CD4-positive, alpha-beta T cell treated with Interleukin-4 for 4 hours (primary cell): ENCODE measurements around the gene KRT16.
A peak's percentile ranks its signal among the peaks of the same experiment; 100 is the strongest.
"Not testable (repeated sequence)": the region's sequence is repeated elsewhere in the genome, so short reads cannot be mapped to it uniquely, and the experiment has no call there.

ENCODE experiments used
- DNase-seq: peaks from one replicate; pipeline ENCODE4 v3.0.0-alpha.2; 2020

KRT16 gene

DNA sequence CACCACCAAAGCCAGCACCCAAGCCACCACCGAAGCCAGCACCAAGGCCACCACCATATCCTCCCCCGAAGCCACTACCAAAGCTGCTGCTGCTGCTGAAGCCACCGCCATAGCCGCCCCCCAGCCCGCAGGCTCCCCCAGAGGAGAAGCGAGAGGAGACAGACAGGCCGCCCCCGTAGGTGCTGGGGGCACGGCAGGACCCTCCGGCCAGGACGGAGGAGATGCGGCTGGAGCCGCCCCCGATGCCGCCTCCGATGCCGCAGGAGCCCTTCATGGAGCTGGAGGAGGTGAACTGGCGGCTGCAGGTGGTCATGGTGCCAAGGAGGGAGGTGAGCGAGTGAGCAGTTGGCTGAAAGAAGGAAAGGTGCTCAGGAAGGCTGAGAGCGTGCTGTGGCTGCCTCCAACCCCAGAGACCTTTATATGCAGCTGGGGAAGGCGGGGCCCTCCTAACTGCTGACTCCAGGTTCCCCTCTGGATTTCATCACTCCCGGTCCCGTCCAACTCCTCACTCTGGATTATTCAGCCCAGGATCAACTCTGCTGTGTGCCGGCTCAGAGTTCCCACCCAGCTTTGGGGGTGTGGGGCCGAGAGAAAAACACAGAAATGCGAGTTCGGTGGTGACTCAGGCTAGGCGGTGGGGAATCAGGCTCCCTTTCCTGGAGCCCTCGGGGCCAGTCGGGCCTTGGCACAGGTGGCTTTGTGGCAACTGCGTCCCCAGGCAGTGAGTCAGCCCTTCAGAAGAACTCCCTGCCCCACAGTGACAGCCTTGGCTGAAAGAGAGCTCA, at the start of gene KRT16:
Gene KRT16 (minus strand): TSS at position 392 of the 785 bp plus-strand sequence. CDS start 79 bp downstream, at position 313.
- not testable (repeated sequence) for DNase-seq

DNA sequence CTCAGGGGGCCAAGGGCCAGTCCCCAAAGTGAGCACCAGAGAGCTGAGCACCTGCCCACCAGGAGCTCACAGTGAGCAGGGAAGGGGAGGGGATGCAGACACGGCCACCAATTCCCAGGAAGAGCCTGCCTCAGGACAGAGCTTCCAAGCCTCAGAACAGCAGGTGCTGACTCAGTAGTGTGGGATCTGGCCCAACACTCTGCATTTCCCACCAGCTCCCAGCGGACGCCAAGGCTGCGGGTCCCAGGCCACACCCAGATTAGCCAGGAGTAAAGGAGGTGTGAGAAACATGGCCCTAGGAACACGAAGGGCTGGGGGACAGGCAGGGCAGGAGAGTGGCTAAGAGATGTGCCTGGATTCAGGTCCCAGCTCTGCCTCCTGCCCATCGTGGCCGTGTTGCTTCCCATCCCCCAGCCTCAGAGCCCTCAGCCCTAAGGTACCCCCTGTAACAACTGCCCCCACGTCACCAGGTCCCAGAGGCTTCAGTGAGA, 47.7 kb upstream of the KRT16 start:
- no peak for DNase-seq

DNA sequence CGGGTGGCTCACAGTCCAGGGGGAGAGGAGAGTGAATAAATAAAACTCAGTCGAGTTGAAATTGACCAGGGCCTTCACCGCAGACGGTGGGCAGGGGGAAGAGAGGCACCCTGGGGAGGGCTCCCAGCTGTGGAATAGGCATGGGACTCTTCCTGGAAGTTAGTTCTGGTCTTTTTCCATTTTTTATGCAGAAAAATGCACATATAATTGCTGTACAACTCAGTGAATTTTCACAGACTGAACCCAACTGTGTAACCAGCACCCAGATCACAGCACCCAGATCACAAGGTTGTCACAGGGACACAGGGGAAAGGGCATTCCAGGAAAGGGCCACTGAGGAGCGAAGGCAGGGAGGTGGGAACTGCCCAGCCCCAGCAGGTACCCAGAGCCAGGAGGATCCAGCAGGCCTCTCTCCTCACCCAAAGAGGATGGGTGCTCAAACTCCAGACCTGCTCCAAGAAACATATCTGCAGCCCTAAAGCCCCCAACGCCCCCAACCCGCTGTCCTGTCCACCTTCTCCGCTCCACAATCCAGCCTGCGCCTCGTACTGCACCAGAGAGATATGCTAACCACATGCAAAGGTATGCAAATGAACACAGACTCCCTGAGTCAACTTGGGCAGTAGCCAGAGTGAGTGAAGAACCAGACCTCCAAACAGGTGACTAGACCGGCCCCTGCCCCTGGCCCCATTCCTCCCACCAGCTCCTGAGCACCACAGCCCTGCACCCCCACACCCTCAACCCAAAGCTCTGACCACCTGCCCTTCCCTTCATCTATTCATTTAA, 47.1 kb upstream of the KRT16 start:
- no peak for DNase-seq

DNA sequence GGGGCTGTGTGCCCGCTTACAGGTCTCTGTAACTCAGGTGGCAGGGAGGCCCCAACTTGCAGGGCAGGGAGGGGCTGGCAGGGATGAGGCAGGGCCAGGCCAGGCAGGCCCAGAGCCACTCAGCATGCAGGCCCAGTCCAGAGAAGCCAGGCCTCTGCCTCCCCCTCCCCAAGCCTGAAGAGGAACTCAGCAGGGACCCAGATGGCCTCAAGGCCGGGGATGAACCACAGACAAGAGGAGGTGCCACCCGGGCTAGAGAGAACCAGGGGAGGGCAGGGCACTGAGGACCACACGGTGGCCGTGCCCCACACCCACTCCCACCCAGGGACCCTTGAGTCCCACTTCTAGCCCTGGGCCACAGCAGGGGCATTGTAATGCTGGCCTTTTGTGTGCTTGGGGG, 46.3 kb upstream of the KRT16 start:
- DNase-seq, result no peak

DNA sequence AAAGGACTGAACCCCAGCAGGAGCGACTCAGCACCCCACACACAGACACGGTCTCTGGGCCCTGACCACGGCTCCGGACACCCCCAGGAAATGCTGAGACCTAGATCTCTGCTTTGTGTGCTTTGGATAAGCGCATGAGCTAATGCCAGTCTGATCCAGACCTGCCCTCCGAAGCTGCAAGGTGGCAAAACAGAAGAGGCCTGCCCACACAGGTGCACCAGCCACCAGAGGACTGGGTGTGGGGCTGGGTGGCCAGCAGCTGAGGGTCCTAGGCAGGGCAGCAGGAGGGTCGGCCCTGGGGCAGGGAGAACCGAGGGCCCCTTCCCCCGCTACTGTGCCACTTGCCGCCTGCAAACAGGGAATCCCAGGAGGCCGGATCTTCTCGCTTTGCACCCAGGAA, 45.4 kb upstream of the KRT16 start:
- no peak for DNase-seq

DNA sequence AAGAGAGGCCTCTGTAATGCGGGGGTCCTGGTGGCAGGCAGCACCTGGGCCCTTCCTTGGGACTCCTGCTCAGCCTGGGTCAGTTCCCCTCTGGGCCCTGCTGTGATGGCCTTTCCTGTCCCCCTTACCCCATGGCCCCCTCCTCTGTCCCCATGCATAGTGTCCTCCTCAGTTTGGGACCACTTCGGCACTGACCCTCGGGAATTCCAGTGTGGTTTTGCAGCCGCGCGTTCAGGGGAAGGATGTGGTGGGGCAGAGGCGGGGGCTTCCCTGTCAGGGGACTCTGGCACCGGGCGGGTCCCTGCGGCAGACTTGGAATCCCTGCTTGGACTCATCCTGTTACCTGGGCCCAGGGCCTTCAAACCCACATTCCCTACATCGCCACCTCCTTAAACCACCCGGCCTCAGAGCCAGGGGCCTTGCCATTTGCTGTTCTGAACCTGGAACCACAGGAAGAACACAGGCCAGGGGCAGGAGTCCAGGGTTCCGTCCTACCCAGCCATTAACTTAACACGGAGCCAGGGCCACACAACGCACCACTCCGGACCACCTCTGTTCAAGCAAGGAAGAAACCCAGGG, 44.7 kb upstream of the KRT16 start:
- DNase-seq, result no peak

DNA sequence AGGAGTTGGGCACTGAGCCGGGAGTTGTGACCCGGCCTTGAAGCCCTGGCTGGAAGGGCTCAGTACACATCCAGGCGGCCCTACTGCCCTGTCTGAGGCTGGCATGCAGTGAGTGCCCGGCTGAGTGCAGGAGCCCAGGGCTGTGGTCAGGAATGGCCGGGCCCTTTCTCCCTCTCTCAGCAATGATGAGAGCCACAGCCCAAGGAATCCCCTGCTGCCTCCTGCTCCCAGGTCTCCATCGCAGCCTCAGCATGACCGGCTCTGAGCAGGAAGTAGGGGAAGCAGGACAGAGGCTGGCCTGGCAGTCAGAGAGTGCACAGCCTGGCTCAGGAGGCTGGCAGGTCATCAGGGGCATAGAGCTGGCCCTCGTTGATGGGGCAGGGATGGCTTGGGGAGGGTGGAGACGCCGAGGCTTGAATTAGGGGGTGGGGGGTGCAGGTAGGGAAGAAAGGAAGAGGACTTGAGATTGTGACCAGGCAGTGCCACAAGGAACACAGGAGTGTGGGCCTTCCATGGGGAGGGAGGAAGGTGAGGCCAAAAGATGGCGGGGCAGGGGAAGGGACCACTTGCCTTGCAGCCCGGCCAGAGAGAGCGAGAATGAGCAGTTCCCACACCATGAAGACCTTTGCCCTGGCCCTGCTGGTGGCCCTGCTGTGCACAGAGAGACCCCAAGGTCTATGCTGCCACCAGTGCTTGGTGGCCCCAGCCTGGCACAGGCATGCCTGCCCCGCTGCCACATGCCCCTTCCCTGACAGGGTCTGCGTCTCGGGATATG, 43.9 kb upstream of the KRT16 start:
- no peak for DNase-seq

DNA sequence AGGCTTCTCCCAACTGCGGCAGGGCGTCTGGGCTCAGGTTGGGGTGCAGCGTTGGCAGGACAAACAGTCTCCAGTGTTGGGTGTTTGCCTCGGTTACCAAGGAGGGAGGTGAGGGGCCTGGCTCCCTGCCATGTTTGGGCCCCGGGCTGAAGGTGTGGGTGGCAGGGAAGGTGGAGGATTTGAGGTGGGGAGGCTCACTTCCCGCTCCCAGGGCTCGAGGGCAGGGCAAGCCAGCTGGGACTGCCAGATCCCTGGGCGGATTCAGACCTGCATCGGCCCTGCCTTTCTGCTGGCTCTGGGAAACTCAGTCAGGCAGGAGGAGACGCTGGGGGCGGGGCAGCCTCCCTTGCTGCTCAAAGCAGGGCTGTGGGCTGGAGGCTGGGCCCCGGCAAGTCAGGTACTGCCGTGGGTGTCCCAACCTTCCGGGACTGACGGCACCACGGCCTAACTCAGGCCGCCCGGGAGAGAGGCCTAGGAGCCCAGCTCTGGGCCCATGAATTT, 43.1 kb upstream of the KRT16 start:
- no peak for DNase-seq

DNA sequence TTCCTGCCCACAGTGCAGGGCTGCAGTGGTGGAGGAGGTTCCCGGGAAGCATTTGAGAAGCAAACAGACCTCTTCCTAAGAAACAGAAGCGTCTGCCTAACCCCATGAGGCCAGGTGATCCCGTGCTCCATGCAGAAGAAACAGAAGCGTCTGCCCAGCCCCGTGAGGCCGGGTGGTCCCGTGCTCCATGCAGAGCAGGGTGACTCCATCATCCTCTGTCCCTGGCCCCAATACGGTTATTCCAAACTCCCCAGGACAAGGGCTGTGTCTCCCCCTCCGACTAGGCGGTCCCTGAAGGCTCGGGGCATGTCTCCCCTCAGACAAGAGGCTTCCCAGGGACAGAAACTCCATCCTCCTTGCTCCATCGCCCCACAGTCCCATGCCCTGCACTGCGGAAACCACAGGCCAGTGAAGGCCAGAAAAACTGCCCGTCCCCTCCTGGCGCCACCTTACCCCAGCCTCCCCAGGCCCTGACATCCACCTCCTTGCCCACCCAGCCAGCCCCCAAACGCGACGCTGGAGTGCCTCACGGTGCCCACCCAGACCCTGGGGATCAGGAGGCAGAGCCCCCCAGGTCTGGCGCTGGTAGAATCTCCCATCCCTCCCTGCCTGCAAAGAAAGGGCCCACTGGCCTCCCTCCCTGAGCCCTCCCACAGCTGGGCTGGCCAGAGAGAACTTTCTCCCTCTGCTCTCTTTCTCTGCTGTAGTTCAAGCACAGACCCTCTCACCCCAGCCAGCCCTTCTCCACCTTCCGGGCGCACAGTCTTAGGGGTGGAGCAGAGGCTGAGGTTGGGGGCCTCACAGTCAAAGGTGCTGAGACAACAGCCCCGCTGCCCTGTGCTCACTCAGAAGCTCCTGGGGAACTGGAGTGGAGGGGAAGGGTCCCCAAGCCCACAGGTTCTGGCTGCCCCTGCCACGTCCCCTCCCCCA, 42.4 kb upstream of the KRT16 start:
- DNase-seq, result no peak

DNA sequence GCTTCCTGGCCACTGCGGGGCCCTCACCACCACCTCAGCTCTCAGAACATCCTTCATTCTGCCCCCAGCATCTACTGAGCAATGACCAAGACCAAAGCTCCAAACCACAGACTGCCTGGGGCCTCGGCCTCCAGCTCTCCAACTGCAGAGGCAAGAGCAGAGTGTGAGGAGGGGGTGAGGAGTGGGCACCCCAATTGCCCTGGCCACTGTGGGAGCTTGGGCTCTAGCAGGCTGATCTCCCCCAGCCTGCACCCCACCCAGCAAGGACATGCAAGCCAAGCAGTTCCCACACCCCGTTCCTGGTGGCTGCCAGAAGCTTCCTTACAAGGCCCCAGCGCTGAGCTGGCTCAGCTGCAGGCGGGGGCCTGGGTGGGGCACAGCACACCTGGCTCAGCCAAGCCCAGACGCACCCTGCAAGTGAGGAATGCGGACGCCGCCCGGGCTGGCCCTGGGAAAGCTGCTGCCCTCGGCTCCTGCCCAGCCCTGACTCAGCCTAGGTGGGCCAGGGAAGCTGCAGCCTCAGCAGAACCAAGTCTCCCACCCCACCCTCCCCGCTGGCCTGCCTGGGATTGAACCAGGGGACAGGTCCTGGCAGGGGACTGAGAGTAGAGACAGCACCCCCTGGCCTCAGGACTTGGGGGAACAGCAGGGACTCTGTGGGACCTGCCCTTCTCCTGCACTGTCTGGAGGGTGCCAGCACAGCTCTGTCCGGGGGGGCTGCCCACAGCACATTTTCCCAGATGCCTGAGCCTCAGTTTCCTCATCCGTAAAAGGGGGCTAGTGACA, 41.5 kb upstream of the KRT16 start:
- no peak for DNase-seq

DNA sequence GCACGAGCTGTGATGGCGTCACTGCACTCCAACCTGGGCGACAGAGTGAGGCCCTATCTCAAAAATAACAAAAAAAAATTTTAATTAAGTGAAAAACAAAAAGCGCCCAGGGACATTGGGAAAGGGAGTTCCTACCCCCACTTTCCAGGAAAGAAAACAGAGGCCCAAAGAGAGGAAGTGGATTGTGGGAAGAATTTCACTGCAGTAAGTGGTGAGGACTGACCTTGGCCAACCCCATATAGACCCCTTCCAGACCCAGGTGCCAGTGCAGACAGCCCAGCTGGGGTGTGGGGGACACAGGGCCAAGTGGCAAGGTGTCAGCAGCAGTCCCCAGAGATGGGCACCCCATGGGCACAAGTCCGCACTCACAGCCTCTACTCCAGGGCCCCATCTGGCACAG, 40.9 kb upstream of the KRT16 start:
- DNase-seq, result no peak

DNA sequence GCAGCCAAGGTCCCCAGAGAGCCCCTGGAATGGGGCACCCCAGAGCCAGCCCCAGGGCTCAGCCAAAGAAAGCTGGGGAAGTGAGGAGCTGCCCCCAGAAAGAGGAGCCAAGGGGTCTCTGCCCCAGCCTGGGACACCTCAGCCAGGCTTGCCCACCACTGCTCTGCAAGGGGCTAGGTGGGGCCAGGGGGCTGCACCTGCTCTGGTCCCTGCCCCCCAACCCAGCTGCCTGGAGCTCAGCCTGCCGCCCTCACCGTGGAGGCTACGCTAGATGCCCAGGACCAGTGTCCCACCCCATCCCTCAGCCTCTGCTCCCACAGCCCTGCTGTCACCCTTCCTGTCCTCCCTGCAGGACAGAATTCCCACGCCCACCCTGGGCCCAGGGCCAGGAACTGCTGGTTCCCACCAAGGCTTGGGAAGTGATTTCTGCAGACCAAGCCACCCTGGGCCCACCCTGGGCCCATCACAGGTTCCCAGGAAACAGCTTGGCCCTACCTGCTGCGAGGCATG, 39.9 kb upstream of the KRT16 start:
- no peak for DNase-seq

DNA sequence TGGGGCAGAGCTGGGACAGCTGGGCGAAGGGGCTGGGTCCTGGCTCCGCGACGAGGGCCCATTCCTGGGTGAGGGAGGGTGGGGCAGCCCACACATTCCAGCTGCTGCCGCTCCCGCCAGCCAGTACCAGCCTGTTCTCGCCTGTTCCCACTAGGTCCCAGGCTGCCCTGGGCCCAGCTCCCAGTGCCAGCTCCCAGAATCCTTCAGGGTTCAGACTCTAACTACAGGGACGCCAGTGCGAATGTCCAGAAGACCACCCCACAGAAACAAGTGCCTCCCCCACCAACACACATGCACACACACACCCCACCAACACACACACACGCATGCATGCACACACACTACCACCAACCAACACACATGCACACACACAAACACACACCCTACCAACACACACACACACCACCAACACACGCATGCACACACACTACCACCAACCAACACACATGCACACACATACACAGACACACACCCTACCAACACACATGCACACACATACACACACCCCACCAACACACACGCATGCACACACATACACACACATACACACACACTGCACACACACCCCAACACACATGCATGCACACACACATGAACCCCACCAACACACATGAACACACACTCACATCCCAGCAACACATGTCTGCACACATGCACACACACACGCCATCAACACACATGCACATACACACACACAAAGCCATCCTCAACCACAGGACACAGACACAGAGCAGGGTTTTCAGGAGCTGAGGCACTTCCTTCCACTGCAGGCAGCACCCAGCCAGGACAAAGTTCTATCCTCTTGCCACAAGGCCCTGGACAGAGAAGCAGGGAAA, 39.3 kb upstream of the KRT16 start:
- no peak for DNase-seq

DNA sequence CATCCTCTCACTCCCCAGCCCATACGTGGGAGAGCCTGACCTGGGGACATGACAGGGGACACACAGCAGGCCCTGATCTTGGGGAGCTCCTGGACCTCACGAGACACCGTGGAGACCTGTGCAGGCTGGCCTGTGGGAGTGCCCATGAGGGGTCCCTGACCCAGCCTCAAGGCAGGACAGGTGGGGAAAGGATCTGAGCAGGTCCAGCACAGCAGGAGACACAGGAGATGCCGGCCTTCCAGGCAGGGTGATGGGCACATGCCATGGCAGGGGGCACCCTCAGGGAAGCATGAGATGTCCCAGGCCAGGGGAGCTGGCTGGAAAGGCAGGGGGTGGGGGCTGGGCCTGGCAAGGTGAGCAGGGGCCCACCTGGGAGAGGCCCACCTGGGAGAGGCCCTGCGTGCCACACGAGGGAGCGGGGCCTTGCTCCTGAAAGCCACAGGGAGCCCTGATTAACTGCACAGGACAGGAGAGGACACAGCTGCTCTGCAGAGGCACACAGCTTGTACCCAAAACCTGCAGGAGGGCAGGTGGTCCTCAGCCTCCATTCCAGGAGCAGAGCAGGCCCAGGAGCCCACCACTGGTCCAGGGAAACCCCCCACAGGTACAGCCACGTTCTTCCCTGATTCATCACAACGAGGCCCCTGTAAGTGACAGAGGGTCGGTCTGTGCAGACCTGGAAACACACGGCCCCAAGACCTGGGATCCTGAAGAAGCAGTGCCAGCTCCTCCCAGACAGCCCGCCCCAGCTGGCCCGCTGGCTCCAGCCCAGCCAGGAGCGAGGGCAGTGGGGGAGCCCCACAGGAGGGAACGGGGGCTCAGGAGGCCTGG, 38.4 kb upstream of the KRT16 start:
- DNase-seq, result no peak

DNA sequence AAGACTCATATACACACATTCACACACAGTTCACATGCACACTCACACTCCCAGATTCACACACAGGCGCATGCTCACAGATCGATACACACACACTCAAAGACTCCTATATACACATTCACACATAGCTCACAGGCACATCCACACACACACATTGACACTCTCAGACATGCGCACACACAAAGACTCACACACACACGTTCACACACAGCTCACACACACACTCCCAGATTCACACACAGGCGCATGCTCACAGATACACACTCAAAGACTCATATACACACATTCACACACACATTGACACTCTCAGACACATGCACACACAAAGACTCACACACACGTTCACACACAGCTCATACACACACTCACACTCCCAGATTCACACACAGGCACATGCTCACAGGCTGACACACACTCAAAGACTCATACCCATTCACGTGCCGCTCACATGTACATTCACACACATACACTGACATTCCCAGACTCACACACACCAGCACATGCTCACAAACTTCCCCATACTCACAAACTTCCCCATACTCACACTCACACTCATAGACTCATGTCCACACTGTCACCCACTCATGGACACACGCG, 37.5 kb upstream of the KRT16 start:
- no peak for DNase-seq

DNA sequence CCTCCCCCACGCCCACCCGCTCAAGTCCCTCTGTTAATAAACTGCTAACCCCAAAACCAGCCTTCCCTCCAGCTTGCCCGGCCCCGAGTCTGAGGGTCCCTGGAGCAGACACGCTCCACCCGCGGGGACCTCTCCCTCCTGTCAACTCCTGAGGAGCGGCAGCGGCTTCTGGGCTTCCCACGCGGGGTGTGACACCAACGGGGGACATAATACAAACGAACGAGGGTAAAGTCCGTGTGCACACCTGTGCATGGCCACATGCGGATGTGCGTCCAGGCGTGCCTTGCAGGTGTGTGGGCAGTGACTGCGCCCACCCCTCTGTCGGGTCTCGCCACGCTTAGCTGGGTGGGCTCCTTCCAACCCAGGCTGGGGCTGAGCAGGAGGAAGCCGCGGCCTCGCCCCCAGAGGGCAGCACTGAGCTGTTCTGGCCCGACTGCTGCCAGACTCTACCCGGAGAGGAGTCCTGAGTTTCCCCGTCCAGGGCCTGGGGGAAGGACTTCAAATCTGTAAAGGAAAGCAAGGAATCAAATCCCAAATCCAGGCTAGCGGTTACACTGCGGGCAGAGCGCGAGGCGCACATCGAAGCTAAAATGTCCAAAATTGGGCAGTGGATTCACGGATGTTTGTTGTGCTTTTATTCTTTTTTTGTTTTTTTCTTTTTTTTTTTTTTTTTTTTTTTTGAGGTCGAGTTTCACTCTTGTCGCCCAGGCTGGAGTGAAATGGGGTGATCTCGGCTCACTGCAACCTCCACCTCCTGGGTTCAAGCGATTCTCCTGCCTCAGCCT, 36.0 kb upstream of the KRT16 start:
- peak; percentile 71 for DNase-seq

DNA sequence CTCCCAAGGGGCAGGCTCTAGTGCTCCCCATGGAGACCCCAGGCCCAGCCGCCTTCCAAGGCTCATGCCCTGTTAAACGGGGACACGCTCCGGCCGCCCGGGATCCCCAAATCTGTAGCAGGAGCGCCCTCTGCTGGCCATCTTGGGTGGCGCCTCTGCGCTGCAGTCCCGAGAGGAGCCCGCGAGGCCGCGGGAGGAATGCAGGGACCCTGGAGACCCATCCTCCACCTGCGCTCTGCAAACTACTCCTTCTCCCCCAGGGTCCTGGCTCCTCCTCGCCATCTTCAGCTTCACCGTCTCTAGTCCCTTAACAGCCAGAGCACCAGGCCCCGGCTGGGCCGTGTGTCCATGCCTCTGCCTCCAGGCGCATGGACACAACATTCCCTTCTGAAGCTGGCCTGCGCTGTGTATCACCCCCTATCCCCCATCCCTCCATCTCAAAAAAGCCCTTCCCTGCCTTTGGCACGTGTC, 35.4 kb upstream of the KRT16 start:
- DNase-seq, result peak; percentile 77
